HG03457 (cell line): ENCODE results near the gene ELL.

Experiments
- ATAC-seq: cut with Tn5 transposase; IDR thresholded peaks from one replicate; pipeline ENCODE4 v1.9.1; 2021; ENCODE audit warnings: moderate number of reproducible peaks; ENCODE audit not compliant: unreplicated experiment

The ELL gene

GRCh38 chr19:18474366-18474887, 47.4 kb downstream of the ELL start:
- ATAC-seq = no peak

- no peak for ATAC-seq
Measured at GRCh38 chr19:18473706-18474087, 48.2 kb downstream of the ELL start.

GRCh38 chr19:18473003-18473705, 48.7 kb downstream of the ELL start:
- no peak for ATAC-seq

- no peak for ATAC-seq
Measured at GRCh38 chr19:18470787-18471186, 51.1 kb downstream of the ELL start.

GRCh38 chr19:18469069-18469846, 52.6 kb downstream of the ELL start:
- no peak for ATAC-seq

GRCh38 chr19:18468517-18468916, 53.4 kb downstream of the ELL start:
- ATAC-seq = no peak

GRCh38 chr19:18467978-18468377, 53.9 kb downstream of the ELL start:
- ATAC-seq = no peak

- no peak for ATAC-seq
Measured at GRCh38 chr19:18466354-18466753, 55.5 kb downstream of the ELL start.

GRCh38 chr19:18465964-18466339, 55.9 kb downstream of the ELL start:
- no peak for ATAC-seq

- no peak for ATAC-seq
Measured at GRCh38 chr19:18465214-18465963, 56.5 kb downstream of the ELL start.

- ATAC-seq = no peak
Measured at GRCh38 chr19:18464646-18465045, 57.2 kb downstream of the ELL start.

GRCh38 chr19:18461471-18461870, 60.4 kb downstream of the ELL start:
- ATAC-seq = no peak

- no peak for ATAC-seq
Measured at GRCh38 chr19:18460900-18461299, 61.0 kb downstream of the ELL start.

GRCh38 chr19:18457483-18458331, 64.2 kb downstream of the ELL start:
- ATAC-seq = no peak

- no peak for ATAC-seq
Measured at GRCh38 chr19:18456974-18457373, 64.9 kb downstream of the ELL start.

GRCh38 chr19:18456279-18456678, 65.6 kb downstream of the ELL start:
- ATAC-seq = no peak

- no peak for ATAC-seq
Measured at GRCh38 chr19:18453269-18454024, 68.4 kb downstream of the ELL start.

GRCh38 chr19:18452386-18452785, 69.5 kb downstream of the ELL start:
- no peak for ATAC-seq

GRCh38 chr19:18450931-18451836, 70.7 kb downstream of the ELL start:
- ATAC-seq = no peak
